Mesenchymal stem cell (in vitro differentiated cells and primary cell): Measurements from ENCODE around the gene CHN2.

Experiments used
- DNase-seq: peaks from one replicate; pipeline ENCODE4 v3.0.0-alpha.2; 2013
- H2AFZ ChIP-seq: one replicate; pipeline ENCODE4 v1.6.1; 2013; ENCODE audit warnings: low read depth, mild to moderate bottlenecking, control low read depth, inconsistent platforms, low read length, moderate library complexity
- H2AK5ac ChIP-seq: 2 replicates; pipeline ENCODE4 v1.6.1; 2013; ENCODE audit warnings: low read length, moderate library complexity, mild to moderate bottlenecking, inconsistent platforms; ENCODE audit not compliant: severe bottlenecking
- H2BK120ac ChIP-seq: one replicate; pipeline ENCODE4 v1.6.1; 2013; ENCODE audit warnings: low read depth, mild to moderate bottlenecking, inconsistent platforms, low read length, moderate library complexity
- H2BK12ac ChIP-seq, 2 experiments: one replicate each; pipeline ENCODE4 v1.6.1; 2013; ENCODE audit warnings: inconsistent platforms in 2 of 2, low read length in 2 of 2, mild to moderate bottlenecking in 2 of 2, moderate library complexity in 2 of 2, control low read depth in 1 of 2
- H2BK15ac ChIP-seq: one replicate; pipeline ENCODE4 v1.6.1; 2013; ENCODE audit warnings: mild to moderate bottlenecking, low read depth, inconsistent platforms; ENCODE audit not compliant: poor library complexity, severe bottlenecking
- H2BK5ac ChIP-seq: 2 replicates; pipeline ENCODE4 v1.6.1; 2013; ENCODE audit warnings: low read depth, mild to moderate bottlenecking, low read length, control low read depth, inconsistent platforms; ENCODE audit not compliant: poor library complexity, severe bottlenecking
- H3K14ac ChIP-seq, 2 experiments: one replicate each; pipeline ENCODE4 v1.6.1; 2013; ENCODE audit warnings: inconsistent platforms in 2 of 2, low read length in 2 of 2, control low read depth in 1 of 2, mild to moderate bottlenecking in 1 of 2, moderate library complexity in 1 of 2
- H3K18ac ChIP-seq, 2 experiments: one replicate each; pipeline ENCODE4 v1.6.1; 2013; ENCODE audit warnings: inconsistent platforms in 2 of 2, low read length in 2 of 2, control low read depth in 1 of 2, low read depth in 1 of 2, mild to moderate bottlenecking in 1 of 2
- H3K23ac ChIP-seq, 2 experiments: one replicate each; pipeline ENCODE4 v1.6.1; 2013; ENCODE audit warnings: inconsistent platforms in 2 of 2, low read length in 2 of 2, mild to moderate bottlenecking in 2 of 2, moderate library complexity in 2 of 2, control low read depth in 1 of 2
- H3K27ac ChIP-seq: 2 replicates; pipeline ENCODE4 v1.5.1; 2013; ENCODE audit warnings: mild to moderate bottlenecking, moderate library complexity, low read length, control low read depth, inconsistent platforms; ENCODE audit not compliant: poor library complexity, severe bottlenecking
- H3K27me3 ChIP-seq, 2 experiments: 2 replicates each; pipeline versions ENCODE4 v1.6.1 to v1.7.0; 2013; ENCODE audit warnings: low read length in 2 of 2, mild to moderate bottlenecking in 2 of 2, moderate library complexity in 2 of 2, control low read depth in 1 of 2, inconsistent platforms in 1 of 2; ENCODE audit not compliant: control insufficient read depth in 1 of 2, insufficient read depth in 1 of 2
- H3K36me3 ChIP-seq, 2 experiments: 2 replicates each; pipeline versions ENCODE4 v1.6.1 to v1.7.0; 2013; ENCODE audit warnings: low read length in 2 of 2, control low read depth in 1 of 2, inconsistent platforms in 1 of 2, low read depth in 1 of 2, mild to moderate bottlenecking in 1 of 2; ENCODE audit not compliant: insufficient read depth in 2 of 2, control insufficient read depth in 1 of 2
- H3K4ac ChIP-seq, 2 experiments: one replicate each; pipeline ENCODE4 v1.6.1; 2013; ENCODE audit warnings: inconsistent platforms in 2 of 2, low read length in 2 of 2, mild to moderate bottlenecking in 2 of 2, moderate library complexity in 2 of 2, control low read depth in 1 of 2, low read depth in 1 of 2
- H3K4me1 ChIP-seq: 2 replicates; pipeline ENCODE4 v1.6.1; 2013; ENCODE audit warnings: low read depth, low read length, control low read depth; ENCODE audit not compliant: control insufficient read depth, insufficient read depth
- H3K4me2 ChIP-seq: 2 replicates; pipeline ENCODE4 v1.6.1; 2013; ENCODE audit warnings: low read length, mild to moderate bottlenecking, inconsistent platforms; ENCODE audit not compliant: poor library complexity, severe bottlenecking
- H3K4me3 ChIP-seq, 2 experiments: 2 replicates each; pipeline versions ENCODE4 v1.5.1 to v1.7.0; 2013; ENCODE audit warnings: low read length in 2 of 2, mild to moderate bottlenecking in 2 of 2, control low read depth in 1 of 2, low read depth in 1 of 2; ENCODE audit not compliant: insufficient read depth in 1 of 2
- H3K79me1 ChIP-seq: replicated peaks from 2 replicates; pipeline ENCODE4 v1.6.1; 2013; ENCODE audit warnings: mild to moderate bottlenecking, control low read depth, low read length, inconsistent platforms; ENCODE audit not compliant: poor library complexity, severe bottlenecking
- H3K9ac ChIP-seq: 2 replicates; pipeline ENCODE4 v1.7.0; 2013; ENCODE audit warnings: mild to moderate bottlenecking, low read length, moderate library complexity
- H3K9me3 ChIP-seq: 2 replicates; pipeline ENCODE4 v1.7.0; 2013; ENCODE audit warnings: mild to moderate bottlenecking, low read length; ENCODE audit not compliant: control insufficient read depth
- H4K8ac ChIP-seq: one replicate; pipeline ENCODE4 v1.6.1; 2013; ENCODE audit warnings: inconsistent platforms, mild to moderate bottlenecking, low read length, moderate library complexity
- H4K91ac ChIP-seq: one replicate; pipeline ENCODE4 v1.6.1; 2013; ENCODE audit warnings: mild to moderate bottlenecking, low read length, inconsistent platforms
- WGBS: methylation state at CpG from one replicate; pipeline ENCODE4 v1.1.7; 2013; ENCODE audit warnings: mixed read lengths; 5-methylcytosine and 5-hydroxymethylcytosine counted together

Gene CHN2

GRCh38 chr7:29196191-29196590, 1.6 kb downstream of the CHN2 start:
- Histone ChIP-seq H2BK12ac (no peak overlapping the region), H4K8ac (no peak overlapping the region), H3K23ac (no peak overlapping the region), H3K18ac (no peak overlapping the region), H3K9ac (no peak overlapping the region), H3K36me3 (no peaks in the 10 kb centered on the region), H2BK120ac (no peak overlapping the region), H3K4me1 (peaks cover 17% of the 10 kb centered on the region), H3K79me1 (no peaks in the 10 kb centered on the region), H2AFZ (no peak overlapping the region), H3K14ac (no peak overlapping the region), H3K9me3 (no peaks in the 10 kb centered on the region), H3K4me3 (no peak overlapping the region), H3K4ac (no peak overlapping the region), H2AK5ac (no peak overlapping the region), H3K27me3 (peaks cover 52 to 67% of the 10 kb centered on the region in 2 experiments), H4K91ac (no peak overlapping the region), H2BK5ac (no peak overlapping the region), H3K27ac (no peak overlapping the region), H3K4me2 (no peak overlapping the region), H2BK15ac (no peak overlapping the region)
- WGBS = 77% methylated on average over 2 of the region's 4 CpGs
- DNase-seq = no peak

DNA sequence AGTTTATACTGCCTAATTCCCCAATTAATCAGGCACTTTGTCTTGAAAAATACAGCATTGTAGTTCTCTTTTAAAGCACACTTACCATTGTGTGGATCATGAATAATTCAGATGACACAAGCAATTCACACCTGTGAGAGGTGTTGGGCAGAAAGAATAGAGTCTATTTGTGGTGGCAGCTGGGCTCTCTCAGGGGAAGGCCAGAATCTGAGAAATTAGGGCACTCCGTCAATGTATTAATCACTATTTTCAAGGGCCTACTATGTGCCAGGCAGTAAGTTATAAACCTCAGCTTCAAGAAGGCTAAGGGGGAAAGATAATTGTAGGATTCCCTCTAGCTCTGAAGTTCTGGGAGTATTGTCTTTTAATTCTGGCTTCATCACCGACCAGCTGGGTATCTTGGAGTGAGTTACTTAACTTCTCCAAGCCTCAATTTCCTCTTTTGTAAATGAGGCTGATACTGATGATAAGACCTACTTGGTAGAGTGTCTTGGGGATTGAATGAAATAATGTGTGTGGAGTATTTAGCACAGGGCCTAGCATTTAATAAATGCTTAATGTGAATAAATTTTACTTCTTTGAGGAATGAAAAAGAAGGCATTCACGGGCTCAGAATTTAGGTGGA, 2.5 kb downstream of the CHN2 start:
- Histone ChIP-seq H2BK120ac (no peak overlapping the region), H4K8ac (no peak overlapping the region), H2BK15ac (no peak overlapping the region), H3K4me1 (peaks cover 17% of the 10 kb centered on the region), H3K9me3 (no peaks in the 10 kb centered on the region), H3K23ac (no peak overlapping the region), H3K18ac (no peak overlapping the region), H3K27ac (no peak overlapping the region), H4K91ac (no peak overlapping the region), H3K9ac (no peak overlapping the region), H3K14ac (no peak overlapping the region), H2BK5ac (no peak overlapping the region), H3K27me3 (peaks cover 43 to 62% of the 10 kb centered on the region in 2 experiments), H3K36me3 (no peaks in the 10 kb centered on the region), H3K79me1 (no peaks in the 10 kb centered on the region), H2AK5ac (no peak overlapping the region), H3K4me2 (no peak overlapping the region), H3K4ac (no peak overlapping the region), H3K4me3 (no peak overlapping the region), H2AFZ (no peak overlapping the region), H2BK12ac (no peak overlapping the region)
- DNase-seq = no peak
- WGBS = 70% methylated on average over 2 of the region's 3 CpGs

DNA sequence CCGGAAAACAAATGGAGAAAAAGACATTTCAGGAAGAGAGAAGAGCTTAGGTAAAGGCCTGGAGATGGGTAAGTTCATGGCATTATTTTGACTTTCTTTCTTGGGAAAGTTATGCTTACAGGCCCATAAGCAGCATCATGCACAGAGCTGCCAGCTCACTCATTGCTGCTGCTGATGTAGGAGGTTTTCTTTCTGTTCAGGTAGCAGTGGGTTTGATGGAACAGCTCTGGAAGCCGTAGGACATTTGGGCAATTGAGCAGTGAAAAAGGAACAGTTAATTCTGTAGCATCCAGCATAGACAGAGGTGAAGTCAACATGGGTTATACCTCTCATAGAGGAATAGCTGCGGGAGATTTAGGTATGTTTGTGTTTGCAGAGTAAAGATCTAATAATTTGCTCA, 3.3 kb downstream of the CHN2 start:
- Histone ChIP-seq H2BK15ac (no peak overlapping the region), H2BK5ac (no peak overlapping the region), H2AFZ (no peak overlapping the region), H2BK12ac (no peak overlapping the region), H3K4me3 (no peak overlapping the region), H4K8ac (no peak overlapping the region), H3K27ac (no peak overlapping the region), H4K91ac (no peak overlapping the region), H3K4me1 (peaks cover 17% of the 10 kb centered on the region), H3K36me3 (no peaks in the 10 kb centered on the region), H3K4ac (no peak overlapping the region), H3K79me1 (no peaks in the 10 kb centered on the region), H3K18ac (no peak overlapping the region), H2BK120ac (no peak overlapping the region), H3K23ac (no peak overlapping the region), H3K14ac (no peak overlapping the region), H3K9me3 (no peaks in the 10 kb centered on the region), H3K4me2 (no peak overlapping the region), H2AK5ac (no peak overlapping the region), H3K9ac (no peak overlapping the region), H3K27me3 (peaks cover 36 to 53% of the 10 kb centered on the region in 2 experiments)
- DNase-seq = no peak
- WGBS = 93% methylated on average over 3 of the region's 3 CpGs

DNA sequence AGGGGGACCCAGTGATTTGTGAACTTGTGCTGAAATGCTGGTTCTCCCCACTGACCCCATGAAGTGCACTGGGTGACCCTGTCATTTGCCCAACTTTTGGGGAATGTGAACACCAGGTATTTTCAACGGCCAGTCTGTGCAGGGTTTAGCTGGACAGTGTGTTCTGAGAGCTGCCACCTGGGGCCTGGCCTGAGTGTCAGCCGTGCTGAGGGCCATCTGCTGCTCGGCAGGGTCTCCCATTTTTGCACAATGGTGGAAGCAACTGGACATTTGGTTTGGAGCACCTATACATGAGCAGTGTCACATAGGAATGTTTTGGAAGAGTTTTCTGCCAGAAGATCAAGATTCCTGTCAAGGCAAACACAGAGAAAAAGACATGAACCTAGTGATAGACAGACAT, 5.2 kb downstream of the CHN2 start:
- Histone ChIP-seq H4K91ac (no peak overlapping the region), H3K36me3 (no peaks in the 10 kb centered on the region), H2BK12ac (no peak overlapping the region), H3K14ac (no peak overlapping the region), H2AFZ (no peak overlapping the region), H3K27me3 (peaks cover 26 to 37% of the 10 kb centered on the region in 2 experiments), H2AK5ac (no peak overlapping the region), H3K4me2 (no peak overlapping the region), H2BK15ac (no peak overlapping the region), H3K27ac (no peak overlapping the region), H2BK5ac (no peak overlapping the region), H3K18ac (no peak overlapping the region), H4K8ac (no peak overlapping the region), H3K9me3 (no peaks in the 10 kb centered on the region), H3K4ac (no peak overlapping the region), H3K4me1 (peaks cover 6% of the 10 kb centered on the region), H3K4me3 (no peak overlapping the region), H2BK120ac (no peak overlapping the region), H3K9ac (no peak overlapping the region), H3K23ac (no peak overlapping the region), H3K79me1 (no peaks in the 10 kb centered on the region)
- WGBS = 72% methylated on average over 3 of the region's 3 CpGs
- DNase-seq = no peak
